ENCODE data around the gene OSCP1. TPM values are rescaled to one million over a fixed set of nuclear protein-coding genes. Genes with fewer than 3 reads are reported as not detected.

Gene OSCP1
- total RNA-seq, 1 experiment from 2014 or later: 5.7 TPM

- no TSS peak for BruUV-seq (replicated peaks)
- Histone ChIP-seq H3K27ac (ENCODE audit: low read depth, low read length, poor library complexity, severe bottlenecking) (peak overlapping the region; percentile 48), H3K27me3 (replicated peaks; ENCODE audit: insufficient read depth, low read depth, low read length, poor library complexity) (no peaks in the 10 kb centered on the region), H3K9me3 (ENCODE audit: low read depth, low read length, poor library complexity, severe bottlenecking) (no peaks in the 10 kb centered on the region), H3K36me3 (ENCODE audit: insufficient read depth, low read length, poor library complexity, severe bottlenecking) (no peaks in the 10 kb centered on the region), H3K4me3 (ENCODE audit: low read depth, low read length, poor library complexity, severe bottlenecking) (no peak overlapping the region), H3K4me1 (ENCODE audit: insufficient read depth, low read length, poor library complexity, severe bottlenecking) (peaks cover 39% of the 10 kb centered on the region)
- CTCF ChIA-PET: no interaction called here
- intact Hi-C loops (cut with micrococcal nuclease; ENCODE audit: unreplicated experiment): no loop called here
- POLR2A ChIA-PET (ENCODE audit: low non-redundant PET): no interaction called here
- TF ChIP-seq CTCF (conservative IDR thresholded peaks at IDR 0.05; ENCODE audit: low read depth, low read length) (no peak), EZH2 (IDR thresholded peaks at IDR 0.05; ENCODE audit: borderline replicate concordance, low read depth, low read length, poor library complexity, severe bottlenecking) (no peak)
- DNase-seq (ENCODE audit: low spot score): no peak
Observed at GRCh38 chr1:36382669-36383068, 67.6 kb downstream of the OSCP1 start.

GRCh38 chr1:36382231-36382630 is 68.0 kb downstream of the OSCP1 start:
- no peak for DNase-seq (ENCODE audit: low spot score)
- no TSS peak for BruUV-seq (replicated peaks)
- no peaks in the 10 kb centered on the region for H3K9me3 ChIP-seq (ENCODE audit: low read depth, low read length, poor library complexity, severe bottlenecking)
- no peak overlapping the region for H3K4me3 ChIP-seq (ENCODE audit: low read depth, low read length, poor library complexity, severe bottlenecking)
- no peaks in the 10 kb centered on the region for H3K36me3 ChIP-seq (ENCODE audit: insufficient read depth, low read length, poor library complexity, severe bottlenecking)
- CTCF ChIA-PET: no interaction called here
- TF ChIP-seq CTCF (conservative IDR thresholded peaks at IDR 0.05; ENCODE audit: low read depth, low read length): no peak
- TF ChIP-seq EZH2 (IDR thresholded peaks at IDR 0.05; ENCODE audit: borderline replicate concordance, low read depth, low read length, poor library complexity, severe bottlenecking): no peak
- H3K27ac ChIP-seq (ENCODE audit: low read depth, low read length, poor library complexity, severe bottlenecking): peak overlapping the region; percentile 48
- H3K27me3 ChIP-seq (replicated peaks; ENCODE audit: insufficient read depth, low read depth, low read length, poor library complexity): no peaks in the 10 kb centered on the region
- H3K4me1 ChIP-seq (ENCODE audit: insufficient read depth, low read length, poor library complexity, severe bottlenecking): peaks cover 34% of the 10 kb centered on the region
- intact Hi-C loops (cut with micrococcal nuclease; ENCODE audit: unreplicated experiment): no loop called here
- POLR2A ChIA-PET (ENCODE audit: low non-redundant PET): no interaction called here

GRCh38 chr1:36381405-36381804 is 68.8 kb downstream of the OSCP1 start:
- TF ChIP-seq EZH2 (IDR thresholded peaks at IDR 0.05; ENCODE audit: borderline replicate concordance, low read depth, low read length, poor library complexity, severe bottlenecking): no peak
- no peak for TF ChIP-seq CTCF (conservative IDR thresholded peaks at IDR 0.05; ENCODE audit: low read depth, low read length)
- POLR2A ChIA-PET (ENCODE audit: low non-redundant PET): no interaction called here
- Histone ChIP-seq H3K4me3 (ENCODE audit: low read depth, low read length, poor library complexity, severe bottlenecking) (no peak overlapping the region), H3K27ac (ENCODE audit: low read depth, low read length, poor library complexity, severe bottlenecking) (peak overlapping the region; percentile 71), H3K36me3 (ENCODE audit: insufficient read depth, low read length, poor library complexity, severe bottlenecking) (no peaks in the 10 kb centered on the region), H3K4me1 (ENCODE audit: insufficient read depth, low read length, poor library complexity, severe bottlenecking) (peaks cover 30% of the 10 kb centered on the region), H3K9me3 (ENCODE audit: low read depth, low read length, poor library complexity, severe bottlenecking) (no peaks in the 10 kb centered on the region), H3K27me3 (replicated peaks; ENCODE audit: insufficient read depth, low read depth, low read length, poor library complexity) (no peaks in the 10 kb centered on the region)
- CTCF ChIA-PET: no interaction called here
- no peak for DNase-seq (ENCODE audit: low spot score)
- intact Hi-C loops (cut with micrococcal nuclease; ENCODE audit: unreplicated experiment): no loop called here
- BruUV-seq (replicated peaks): no TSS peak
